Fibroblast of villous mesenchyme (primary cell): ENCODE data around the gene SDC4. TPM values are rescaled to one million over a fixed set of nuclear protein-coding genes. Genes with fewer than 3 reads are reported as not detected.

Experiments used
- DNase-seq: peaks from one replicate; pipeline ENCODE4 v3.0.0-alpha.2; 2010; ENCODE audit warnings: low read depth
- H3K4me3 ChIP-seq: 2 replicates; pipeline ENCODE4 v1.5.1; 2011; ENCODE audit warnings: low read depth, mild to moderate bottlenecking, low read length
- CTCF ChIP-seq: IDR thresholded peaks from 2 replicates; pipeline ENCODE4 v1.5.1; 2012; ENCODE audit warnings: low read depth, mild to moderate bottlenecking, low read length; ENCODE audit not compliant: insufficient read depth
- total RNA-seq: library from RNA; depleted of rRNA; stranded (reverse); fragments of >200 nt; gene quantifications from 2 replicates; pipeline ENCODE4 v1.2.3, GENCODE V29; 2012

SDC4 gene
- total RNA-seq, 1 donor: 178 TPM

DNA sequence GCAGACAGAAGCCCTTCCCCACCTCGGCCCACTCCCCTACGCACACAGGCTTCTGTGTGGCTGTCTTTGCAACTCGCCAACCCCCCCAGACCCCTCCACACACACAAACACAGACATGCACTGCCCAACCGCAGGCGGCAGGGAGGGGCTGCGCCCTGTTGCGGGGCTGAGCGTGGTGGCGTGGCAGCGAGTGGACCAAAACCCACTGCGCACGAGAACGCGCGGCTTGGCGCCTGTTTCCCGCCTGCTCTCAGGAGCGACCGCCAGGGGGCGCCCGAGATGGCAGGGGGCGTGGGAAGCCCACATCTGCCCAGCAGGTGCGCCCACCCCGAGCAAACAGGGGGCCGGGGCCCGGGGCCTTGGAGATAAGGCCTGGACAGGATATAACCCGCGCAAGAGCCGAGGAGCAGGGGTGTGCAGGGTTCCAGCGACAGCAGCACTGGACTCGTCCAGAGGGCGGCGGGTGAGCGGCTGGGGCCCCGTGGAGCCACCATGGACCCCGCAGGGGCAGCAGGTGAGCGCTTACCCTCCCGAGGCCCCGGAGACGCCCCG lies 41.7 kb downstream of the SDC4 start, which contains the start of gene RBPJL:
Gene RBPJL (plus strand): TSS at position 410 of the 552 bp plus-strand sequence. CDS start 83 bp downstream, at position 493.
- no peak for DNase-seq
- no peak within 1 kb of the TSS for H3K4me3 ChIP-seq
- TF ChIP-seq CTCF: peak; percentile 88

- peak; percentile 6 for TF ChIP-seq CTCF
- H3K4me3 ChIP-seq: no peak overlapping the region
- no peak for DNase-seq
Measured at GRCh38 chr20:45305262-45305661, 43.0 kb downstream of the SDC4 start.

DNA sequence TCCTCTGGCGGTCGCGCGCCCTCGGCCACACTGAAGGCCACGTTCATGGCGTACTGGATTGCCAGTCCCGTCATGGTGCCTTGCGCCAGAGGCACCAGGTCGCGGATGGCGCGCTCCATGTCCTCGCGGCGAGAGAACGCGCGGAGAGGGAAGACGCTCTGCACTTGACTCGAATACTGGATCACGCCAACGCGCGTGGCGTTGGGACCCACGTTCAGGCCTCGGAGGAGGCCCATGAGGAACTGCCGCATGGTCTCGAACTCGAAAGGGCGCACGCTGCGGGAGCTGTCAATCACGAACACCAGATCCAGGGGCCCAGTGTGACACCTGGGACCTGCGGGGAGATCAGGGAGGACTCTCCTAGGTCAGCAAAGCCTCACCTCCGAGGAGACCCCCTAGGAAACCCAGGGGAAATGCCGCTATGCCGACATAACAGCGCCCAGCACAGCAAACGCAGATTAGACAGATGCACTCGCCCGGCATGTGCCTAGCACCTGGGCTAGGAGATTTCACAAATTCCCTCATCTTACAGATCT lies 43.7 kb downstream of the SDC4 start:
- DNase-seq: no peak
- no peak for TF ChIP-seq CTCF
- H3K4me3 ChIP-seq: no peak overlapping the region

DNA sequence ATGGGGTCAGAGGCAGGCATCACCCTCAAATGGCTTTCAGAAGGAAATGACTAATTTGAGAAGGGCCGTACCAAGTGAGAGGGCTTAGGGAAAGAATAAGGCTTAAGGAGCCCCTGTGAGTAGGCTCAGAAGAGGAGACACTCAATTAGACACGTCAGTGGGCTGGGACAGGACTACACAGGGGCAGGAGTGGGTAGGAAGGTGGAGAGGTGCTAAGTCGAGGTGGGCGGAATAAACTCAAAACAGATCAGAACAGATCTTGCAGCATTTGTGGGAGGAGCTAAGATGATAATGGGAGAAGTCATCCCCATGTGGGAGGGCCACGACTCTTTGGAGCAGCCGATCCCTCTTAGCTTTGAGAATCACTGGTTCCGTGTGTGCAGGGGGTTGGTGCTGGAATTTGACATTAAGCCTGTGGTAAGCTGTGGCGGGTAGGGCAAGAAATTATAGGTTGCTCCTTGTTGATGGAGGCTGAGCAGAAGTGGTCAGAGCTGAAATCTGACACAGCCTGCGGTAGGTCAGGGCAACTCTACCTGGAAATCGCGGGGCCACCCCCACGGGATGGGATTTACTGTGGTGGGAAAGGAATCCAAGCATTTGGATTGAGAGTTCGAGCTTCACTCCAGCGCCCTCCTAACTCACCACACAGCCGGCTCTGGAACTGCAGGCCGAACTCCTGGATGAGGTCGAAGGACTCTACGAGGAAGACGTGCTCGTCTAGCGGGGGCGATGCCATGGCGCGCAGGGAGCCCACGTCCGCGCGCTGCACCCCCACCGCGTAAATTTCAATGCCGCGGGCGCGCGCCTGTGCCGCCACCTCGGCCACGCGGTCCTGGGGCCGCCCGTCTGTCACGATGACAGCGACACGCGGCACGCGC lies 44.4 kb downstream of the SDC4 start:
- DNase-seq: no peak
- H3K4me3 ChIP-seq: no peak overlapping the region
- TF ChIP-seq CTCF: no peak

- no peak overlapping the region for H3K4me3 ChIP-seq
- no peak for DNase-seq
- TF ChIP-seq CTCF: no peak
Measured at GRCh38 chr20:45301824-45302271, 46.4 kb downstream of the SDC4 start.

- no peak for DNase-seq
- TF ChIP-seq CTCF: peak; percentile 56
- no peak overlapping the region for H3K4me3 ChIP-seq
Measured at GRCh38 chr20:45300961-45301360, 47.3 kb downstream of the SDC4 start.
